Esophagus muscularis mucosa (tissue), 4 donors: Measurements from ENCODE around the gene LTBP2.

Experiments used
- CTCF ChIP-seq, 3 experiments: fragments of 200-600 bp in 2 of 3; fragments of 450-650 bp in 1 of 3; sonication (generic) in 2 of 3; IDR thresholded peaks; one replicate each; pipeline ENCODE4 v1.5.1; 2017 to 2019; ENCODE audit warnings: antibody characterized with exemption in 3 of 3, mild to moderate bottlenecking in 2 of 3, moderate library complexity in 1 of 3
- EP300 ChIP-seq: sonication (generic); formaldehyde crosslinking; IDR thresholded peaks from one replicate; pipeline ENCODE4 v1.6.1; 2017; ENCODE audit warnings: antibody characterized with exemption
- POLR2A ChIP-seq: fragments of 450-650 bp; IDR thresholded peaks from one replicate; pipeline ENCODE4 v1.6.1; 2017; ENCODE audit warnings: antibody characterized with exemption, moderate library complexity, mild to moderate bottlenecking, low read depth
- POLR2AphosphoS5 ChIP-seq, 2 donors: sonication (generic); formaldehyde crosslinking; IDR thresholded peaks; one replicate each; pipeline ENCODE4 v1.6.1; 2017; ENCODE audit warnings: antibody characterized with exemption in 2 of 2

- TF ChIP-seq EP300 (no peak), POLR2A (no peak), CTCF (IDR thresholded peaks at IDR 0.05) (no peak), POLR2AphosphoS5 (IDR thresholded peaks at IDR 0.05) (peak in 1 of 2 donors; percentile 22)
Measured at GRCh38 chr14:74655599-74656395, 43.8 kb upstream of the LTBP2 start.
